Kidney epithelial cell (primary cell): ENCODE data around the gene RIF1. TPM values are rescaled to one million over a fixed set of nuclear protein-coding genes. Genes with fewer than 3 reads are reported as not detected.

Source experiments
- DNase-seq: peaks from one replicate; pipeline ENCODE4 v3.0.0-alpha.2; 2010; ENCODE audit warnings: low read depth
- H3K27me3 ChIP-seq: 2 replicates; pipeline ENCODE4 v1.6.0; 2011; ENCODE audit warnings: low read length; ENCODE audit not compliant: control insufficient read depth, insufficient read depth
- H3K36me3 ChIP-seq: 2 replicates; pipeline ENCODE4 v1.5.1; 2011; ENCODE audit warnings: low read length; ENCODE audit not compliant: control insufficient read depth, insufficient read depth
- H3K4me3 ChIP-seq: 2 replicates; pipeline ENCODE4 v1.5.1; 2011; ENCODE audit warnings: low read depth, mild to moderate bottlenecking, control low read depth, low read length
- CTCF ChIP-seq: IDR thresholded peaks from 2 replicates; pipeline ENCODE4 v1.5.1; 2011; ENCODE audit warnings: mild to moderate bottlenecking, moderate library complexity, low read length, control low read depth, inconsistent platforms; ENCODE audit not compliant: insufficient read depth, poor library complexity, severe bottlenecking
- total RNA-seq: library from RNA; depleted of rRNA; stranded (reverse); fragments of >200 nt; gene quantifications from 2 replicates; pipeline ENCODE4 v1.2.3, GENCODE V29; 2015

Gene RIF1
- total RNA-seq, 1 donor from 2014 or later, result 26.6 TPM

GRCh38 chr2:151380580-151381235 lies 29.0 kb upstream of the RIF1 start:
- no peak for DNase-seq
- Histone ChIP-seq H3K27me3 (no peaks in the 10 kb centered on the region), H3K36me3 (no peaks in the 10 kb centered on the region), H3K4me3 (no peak overlapping the region)
- TF ChIP-seq CTCF, result no peak

- H3K27me3 ChIP-seq, result no peaks in the 10 kb centered on the region
- no peak for DNase-seq
- no peak for TF ChIP-seq CTCF
- no peak overlapping the region for H3K4me3 ChIP-seq
- no peaks in the 10 kb centered on the region for H3K36me3 ChIP-seq
These were observed 28.4 kb upstream of the RIF1 start for GRCh38 chr2:151381266-151381665.

- H3K4me3 ChIP-seq, result no peak overlapping the region
- DNase-seq, result no peak
- TF ChIP-seq CTCF, result no peak
- H3K27me3 ChIP-seq, result no peaks in the 10 kb centered on the region
- no peaks in the 10 kb centered on the region for H3K36me3 ChIP-seq
These were observed 21.7 kb upstream of the RIF1 start for GRCh38 chr2:151388011-151388410.

- H3K4me3 ChIP-seq, result no peak overlapping the region
- no peaks in the 10 kb centered on the region for H3K27me3 ChIP-seq
- no peak for TF ChIP-seq CTCF
- H3K36me3 ChIP-seq, result no peaks in the 10 kb centered on the region
- no peak for DNase-seq
These were observed 18.3 kb upstream of the RIF1 start for GRCh38 chr2:151391436-151391835.

GRCh38 chr2:151394509-151394908 lies 15.2 kb upstream of the RIF1 start:
- no peak for TF ChIP-seq CTCF
- Histone ChIP-seq H3K4me3 (no peak overlapping the region), H3K36me3 (no peaks in the 10 kb centered on the region), H3K27me3 (no peaks in the 10 kb centered on the region)
- DNase-seq, result no peak
